Neural cell (in vitro differentiated cells): ENCODE data around the gene MEGF11.

Experiments used
- EP300 ChIP-seq: fragments of 450-650 bp; conservative IDR thresholded peaks from 2 replicates; pipeline ENCODE4 v1.6.1; 2014; ENCODE audit warnings: antibody characterized with exemption, mild to moderate bottlenecking, moderate library complexity; ENCODE audit not compliant: poor library complexity, severe bottlenecking
- EZH2 ChIP-seq: fragments of 200-600, 300-800 bp; shearing (Covaris generic), sonication (generic); IDR thresholded peaks from 2 replicates; pipeline ENCODE4 v1.6.1; 2014; ENCODE audit warnings: antibody characterized with exemption, low read length, borderline replicate concordance, mild to moderate bottlenecking; ENCODE audit not compliant: insufficient read depth, poor library complexity, severe bottlenecking
- MXI1 ChIP-seq: fragments of 450-650 bp; conservative IDR thresholded peaks from 2 replicates; pipeline ENCODE4 v1.6.1; 2014; ENCODE audit warnings: antibody characterized with exemption, mild to moderate bottlenecking; ENCODE audit not compliant: poor library complexity, severe bottlenecking
- RAD21 ChIP-seq: fragments of 450-650 bp; conservative IDR thresholded peaks from 2 replicates; pipeline ENCODE4 v1.6.1; 2014; ENCODE audit warnings: antibody characterized with exemption, mild to moderate bottlenecking, moderate library complexity
- SMC3 ChIP-seq: fragments of 450-650 bp; conservative IDR thresholded peaks from 2 replicates; pipeline ENCODE4 v1.6.1; 2014; ENCODE audit warnings: antibody characterized with exemption, mild to moderate bottlenecking, moderate library complexity; ENCODE audit not compliant: poor library complexity
- TAF1 ChIP-seq: IDR thresholded peaks from 2 replicates; pipeline ENCODE4 v1.6.1; 2012; ENCODE audit warnings: low read depth
- TF ChIP-seq, protein P1 (sequence below): fragments of 450-650 bp; IDR thresholded peaks from 2 replicates; pipeline ENCODE4 v1.5.1; 2014; ENCODE audit warnings: antibody characterized with exemption, mild to moderate bottlenecking, moderate library complexity; ENCODE audit not compliant: poor library complexity, severe bottlenecking
- TF ChIP-seq, protein P2 (sequence below): IDR thresholded peaks from 2 replicates; pipeline ENCODE4 v1.6.1; 2012; ENCODE audit warnings: borderline replicate concordance

DNA sequence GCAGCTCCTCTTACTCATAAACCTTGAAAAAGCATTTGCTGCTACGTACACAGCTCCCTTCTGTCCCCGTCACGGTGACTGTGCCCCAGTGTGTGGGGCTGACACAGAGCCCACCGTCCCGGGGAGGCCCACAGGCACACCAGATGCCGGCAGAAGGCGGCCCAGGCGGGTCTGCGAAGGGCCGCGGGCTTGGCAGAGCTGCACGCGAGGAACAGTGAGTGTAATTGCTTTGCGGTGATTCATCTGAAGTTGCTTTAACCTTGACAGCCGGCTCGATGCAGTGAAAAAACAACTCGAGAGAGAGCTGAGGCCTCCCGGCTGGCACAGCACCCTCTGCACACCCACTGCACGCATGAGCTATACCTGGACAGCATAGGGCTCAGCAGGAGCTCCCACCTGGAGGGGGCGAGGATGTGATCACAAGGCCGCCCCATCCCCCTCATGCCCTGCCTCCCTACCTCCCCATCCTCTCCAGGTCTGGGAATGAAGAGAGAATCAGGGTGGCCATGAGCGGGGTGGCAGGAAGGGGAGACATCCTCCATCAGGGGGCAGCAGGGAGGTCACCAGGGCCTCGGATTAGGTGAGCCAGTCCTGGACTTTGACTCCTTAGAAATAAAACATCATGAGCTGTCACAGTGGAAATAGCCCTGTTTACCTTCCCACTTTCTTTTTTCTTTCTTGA lies 172.7 kb downstream of the MEGF11 start:
- TF ChIP-seq, protein P1, sequence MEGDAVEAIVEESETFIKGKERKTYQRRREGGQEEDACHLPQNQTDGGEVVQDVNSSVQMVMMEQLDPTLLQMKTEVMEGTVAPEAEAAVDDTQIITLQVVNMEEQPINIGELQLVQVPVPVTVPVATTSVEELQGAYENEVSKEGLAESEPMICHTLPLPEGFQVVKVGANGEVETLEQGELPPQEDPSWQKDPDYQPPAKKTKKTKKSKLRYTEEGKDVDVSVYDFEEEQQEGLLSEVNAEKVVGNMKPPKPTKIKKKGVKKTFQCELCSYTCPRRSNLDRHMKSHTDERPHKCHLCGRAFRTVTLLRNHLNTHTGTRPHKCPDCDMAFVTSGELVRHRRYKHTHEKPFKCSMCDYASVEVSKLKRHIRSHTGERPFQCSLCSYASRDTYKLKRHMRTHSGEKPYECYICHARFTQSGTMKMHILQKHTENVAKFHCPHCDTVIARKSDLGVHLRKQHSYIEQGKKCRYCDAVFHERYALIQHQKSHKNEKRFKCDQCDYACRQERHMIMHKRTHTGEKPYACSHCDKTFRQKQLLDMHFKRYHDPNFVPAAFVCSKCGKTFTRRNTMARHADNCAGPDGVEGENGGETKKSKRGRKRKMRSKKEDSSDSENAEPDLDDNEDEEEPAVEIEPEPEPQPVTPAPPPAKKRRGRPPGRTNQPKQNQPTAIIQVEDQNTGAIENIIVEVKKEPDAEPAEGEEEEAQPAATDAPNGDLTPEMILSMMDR: no peak
- TF ChIP-seq MXI1: no peak
- no peak for TF ChIP-seq EP300
- no peak for TF ChIP-seq TAF1
- TF ChIP-seq RAD21: no peak
- no peak for TF ChIP-seq EZH2
- TF ChIP-seq, protein P2, sequence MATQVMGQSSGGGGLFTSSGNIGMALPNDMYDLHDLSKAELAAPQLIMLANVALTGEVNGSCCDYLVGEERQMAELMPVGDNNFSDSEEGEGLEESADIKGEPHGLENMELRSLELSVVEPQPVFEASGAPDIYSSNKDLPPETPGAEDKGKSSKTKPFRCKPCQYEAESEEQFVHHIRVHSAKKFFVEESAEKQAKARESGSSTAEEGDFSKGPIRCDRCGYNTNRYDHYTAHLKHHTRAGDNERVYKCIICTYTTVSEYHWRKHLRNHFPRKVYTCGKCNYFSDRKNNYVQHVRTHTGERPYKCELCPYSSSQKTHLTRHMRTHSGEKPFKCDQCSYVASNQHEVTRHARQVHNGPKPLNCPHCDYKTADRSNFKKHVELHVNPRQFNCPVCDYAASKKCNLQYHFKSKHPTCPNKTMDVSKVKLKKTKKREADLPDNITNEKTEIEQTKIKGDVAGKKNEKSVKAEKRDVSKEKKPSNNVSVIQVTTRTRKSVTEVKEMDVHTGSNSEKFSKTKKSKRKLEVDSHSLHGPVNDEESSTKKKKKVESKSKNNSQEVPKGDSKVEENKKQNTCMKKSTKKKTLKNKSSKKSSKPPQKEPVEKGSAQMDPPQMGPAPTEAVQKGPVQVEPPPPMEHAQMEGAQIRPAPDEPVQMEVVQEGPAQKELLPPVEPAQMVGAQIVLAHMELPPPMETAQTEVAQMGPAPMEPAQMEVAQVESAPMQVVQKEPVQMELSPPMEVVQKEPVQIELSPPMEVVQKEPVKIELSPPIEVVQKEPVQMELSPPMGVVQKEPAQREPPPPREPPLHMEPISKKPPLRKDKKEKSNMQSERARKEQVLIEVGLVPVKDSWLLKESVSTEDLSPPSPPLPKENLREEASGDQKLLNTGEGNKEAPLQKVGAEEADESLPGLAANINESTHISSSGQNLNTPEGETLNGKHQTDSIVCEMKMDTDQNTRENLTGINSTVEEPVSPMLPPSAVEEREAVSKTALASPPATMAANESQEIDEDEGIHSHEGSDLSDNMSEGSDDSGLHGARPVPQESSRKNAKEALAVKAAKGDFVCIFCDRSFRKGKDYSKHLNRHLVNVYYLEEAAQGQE: no peak
- no peak for TF ChIP-seq SMC3
